HG02610 (cell line): ENCODE measurements around the gene ZNF487.

Source experiments
- ATAC-seq: cut with Tn5 transposase; IDR thresholded peaks from one replicate; pipeline ENCODE4 v1.9.1; 2021; ENCODE audit warnings: mild to moderate bottlenecking, moderate library complexity; ENCODE audit not compliant: unreplicated experiment

The ZNF487 gene

DNA sequence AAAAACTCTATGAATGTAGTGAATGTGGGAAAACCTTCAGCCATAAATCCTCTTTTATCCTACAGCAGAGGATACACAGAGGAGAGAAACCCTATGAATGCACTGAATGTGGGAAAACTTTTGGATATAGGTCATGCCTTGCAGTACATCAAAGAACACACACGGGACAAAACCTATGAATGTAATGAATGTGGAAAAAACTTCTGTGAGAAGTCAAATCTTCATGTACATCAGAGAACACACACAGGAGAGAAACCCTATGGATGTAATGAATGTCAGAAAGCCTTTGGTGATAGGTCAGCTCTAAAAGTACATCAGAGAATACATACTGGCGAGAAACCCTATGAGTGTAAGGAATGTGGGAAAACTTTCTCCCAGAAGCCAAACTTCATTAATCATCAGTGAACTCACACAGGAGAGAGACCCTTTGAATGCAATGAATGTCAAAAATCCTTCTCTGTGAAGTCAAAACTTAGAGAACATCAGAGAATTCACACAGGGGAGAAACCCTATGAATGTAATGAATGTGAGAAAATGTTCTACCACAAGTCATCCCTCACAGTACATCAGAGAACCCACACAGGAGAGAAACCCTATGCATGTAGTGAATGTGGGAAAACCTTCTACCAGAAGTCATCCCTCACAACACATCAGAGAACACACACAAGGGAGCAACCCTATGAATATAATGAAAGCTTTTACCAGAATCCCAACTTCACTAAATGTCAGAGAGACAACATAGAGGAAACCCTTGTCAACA lies 45.6 kb downstream of the ZNF487 start:
- ATAC-seq = no peak

GRCh38 chr10:43491855-43492254 lies 54.9 kb downstream of the ZNF487 start:
- no peak for ATAC-seq

GRCh38 chr10:43502931-43503330 lies 66.0 kb downstream of the ZNF487 start:
- ATAC-seq = no peak

GRCh38 chr10:43524434-43525247 lies 87.7 kb downstream of the ZNF487 start:
- no peak for ATAC-seq
